ENCODE measurements around the gene MAGEF1. TPM values are rescaled to one million over a fixed set of nuclear protein-coding genes. Genes with fewer than 3 reads are reported as not detected.

The MAGEF1 gene
- total RNA-seq, 4 donors from 2014 or later, result 5.4 to 12.4 (median 11.7) TPM

DNA sequence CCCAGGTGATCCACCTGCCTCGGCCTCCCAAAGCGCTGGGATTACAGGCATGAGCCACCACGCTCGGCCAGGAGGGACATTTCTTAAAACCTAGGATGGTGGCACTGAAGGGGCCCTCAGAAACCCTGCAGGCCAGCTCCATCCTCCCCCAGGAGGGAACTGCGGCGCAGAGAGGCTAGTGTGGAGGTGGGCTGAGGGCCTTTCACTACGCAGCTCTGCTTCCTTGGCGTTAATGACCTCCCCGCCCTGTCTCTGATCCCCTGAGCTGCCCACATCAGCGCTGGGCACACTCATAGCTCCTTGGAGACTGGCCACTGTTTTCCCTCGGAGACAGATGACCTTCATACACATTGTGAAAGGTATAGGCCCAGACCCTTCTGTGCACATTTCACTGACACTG, 46.2 kb upstream of the MAGEF1 start:
- no peak for DNase-seq
- TF ChIP-seq POLR2A (IDR thresholded peaks at IDR 0.05), result no peak
- TF ChIP-seq, protein P1, sequence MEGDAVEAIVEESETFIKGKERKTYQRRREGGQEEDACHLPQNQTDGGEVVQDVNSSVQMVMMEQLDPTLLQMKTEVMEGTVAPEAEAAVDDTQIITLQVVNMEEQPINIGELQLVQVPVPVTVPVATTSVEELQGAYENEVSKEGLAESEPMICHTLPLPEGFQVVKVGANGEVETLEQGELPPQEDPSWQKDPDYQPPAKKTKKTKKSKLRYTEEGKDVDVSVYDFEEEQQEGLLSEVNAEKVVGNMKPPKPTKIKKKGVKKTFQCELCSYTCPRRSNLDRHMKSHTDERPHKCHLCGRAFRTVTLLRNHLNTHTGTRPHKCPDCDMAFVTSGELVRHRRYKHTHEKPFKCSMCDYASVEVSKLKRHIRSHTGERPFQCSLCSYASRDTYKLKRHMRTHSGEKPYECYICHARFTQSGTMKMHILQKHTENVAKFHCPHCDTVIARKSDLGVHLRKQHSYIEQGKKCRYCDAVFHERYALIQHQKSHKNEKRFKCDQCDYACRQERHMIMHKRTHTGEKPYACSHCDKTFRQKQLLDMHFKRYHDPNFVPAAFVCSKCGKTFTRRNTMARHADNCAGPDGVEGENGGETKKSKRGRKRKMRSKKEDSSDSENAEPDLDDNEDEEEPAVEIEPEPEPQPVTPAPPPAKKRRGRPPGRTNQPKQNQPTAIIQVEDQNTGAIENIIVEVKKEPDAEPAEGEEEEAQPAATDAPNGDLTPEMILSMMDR (IDR thresholded peaks at IDR 0.05), result no peak
- Histone ChIP-seq H3K4me1 (peaks cover 0 to 19% (median 5%) of the 10 kb centered on the region in 4 donors), H3K27ac (peak overlapping the region in 1 of 4 donors; percentile 51), H3K36me3 (no peaks in the 10 kb centered on the region), H3K4me3 (no peak overlapping the region), H3K9me3 (no peaks in the 10 kb centered on the region), H3K27me3 (no peaks in the 10 kb centered on the region)

DNA sequence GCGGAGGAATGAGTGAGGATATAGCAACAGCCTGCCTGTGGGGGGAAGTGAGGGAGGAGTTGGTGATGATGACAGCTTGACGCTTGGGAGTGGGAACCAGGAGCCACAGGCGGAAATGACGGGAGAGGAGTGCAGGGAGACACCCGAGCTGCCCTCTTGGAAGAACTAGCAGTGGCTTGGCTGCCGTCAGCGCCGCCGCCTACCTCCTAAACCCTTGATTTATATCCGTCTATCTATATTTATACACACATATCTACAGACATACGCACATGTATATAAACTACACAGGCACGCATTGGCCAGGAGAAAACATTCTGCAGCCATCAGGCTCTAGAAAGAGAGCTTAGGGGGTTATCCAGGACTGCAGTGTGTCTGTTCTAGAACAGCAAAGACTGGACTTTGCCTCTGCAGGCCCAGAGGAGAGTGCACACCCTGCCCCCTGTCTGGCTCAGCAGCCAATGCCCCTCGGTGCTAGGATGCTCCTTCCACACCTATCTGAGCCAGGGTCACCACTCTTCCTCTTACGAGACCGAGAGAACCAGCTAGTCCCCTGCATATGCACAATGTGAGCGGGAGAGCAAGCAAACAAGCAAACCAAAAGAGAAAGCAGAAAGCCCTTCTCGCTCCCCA, 45.3 kb upstream of the MAGEF1 start:
- DNase-seq, result peak in 1 of 3 donors; percentile 67
- H3K27ac ChIP-seq, result peak overlapping the region; percentile 1 to 74 (median 31)
- H3K27me3 ChIP-seq, result no peaks in the 10 kb centered on the region
- TF ChIP-seq POLR2A (IDR thresholded peaks at IDR 0.05), result no peak
- TF ChIP-seq, protein P1 (IDR thresholded peaks at IDR 0.05), result peak in 3 of 6 experiments; percentile 6 to 27 (median 11)
- H3K36me3 ChIP-seq, result no peaks in the 10 kb centered on the region
- H3K4me3 ChIP-seq, result peak overlapping the region in 2 of 4 donors; percentile 0 to 31
- H3K4me1 ChIP-seq, result peaks cover 0 to 19% (median 5%) of the 10 kb centered on the region in 4 donors
- H3K9me3 ChIP-seq, result no peaks in the 10 kb centered on the region

DNA sequence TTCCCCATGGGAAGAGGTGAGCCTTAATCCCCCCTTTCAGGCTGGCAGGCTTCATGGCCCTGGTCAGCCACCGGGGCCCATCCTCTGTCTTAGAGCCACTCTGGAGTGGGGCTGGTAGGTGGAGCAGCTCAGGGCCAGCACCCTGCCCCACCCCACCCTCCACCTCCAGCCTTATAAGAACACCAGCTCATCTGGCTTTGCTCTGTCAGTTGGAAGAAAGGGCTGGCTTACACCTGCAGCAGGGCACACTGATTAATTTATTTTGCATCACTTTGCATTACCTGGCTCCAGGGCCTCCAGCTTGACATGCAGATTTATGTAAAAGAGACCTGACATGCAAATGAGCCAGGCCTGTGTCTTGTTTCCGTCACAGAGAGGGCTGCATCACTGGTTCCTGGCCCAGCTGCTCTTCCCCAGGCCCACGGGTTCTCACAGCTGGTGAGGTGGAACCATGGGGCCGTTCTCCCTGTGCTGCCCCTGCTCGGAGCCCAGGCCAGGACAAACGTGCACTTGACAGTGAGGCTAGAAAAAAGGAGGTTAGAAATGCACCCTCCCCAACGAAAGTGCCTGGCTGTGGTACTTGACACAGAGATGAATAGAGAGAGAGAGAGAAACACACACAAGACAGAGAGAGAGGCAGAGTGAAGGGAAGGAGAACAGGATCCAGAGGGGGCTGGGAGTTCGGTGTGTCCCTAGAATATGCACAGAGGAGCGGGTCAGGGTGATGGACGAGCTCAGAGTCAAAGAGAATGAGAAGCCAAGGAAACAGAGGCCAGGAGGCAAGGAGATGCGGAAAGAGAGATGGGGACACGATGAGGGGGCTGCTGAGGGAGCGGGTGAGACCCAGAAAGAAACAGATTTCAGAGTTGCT, 44.5 kb upstream of the MAGEF1 start:
- Histone ChIP-seq H3K36me3 (no peaks in the 10 kb centered on the region), H3K4me1 (peaks cover 0 to 19% (median 5%) of the 10 kb centered on the region in 4 donors), H3K9me3 (no peaks in the 10 kb centered on the region), H3K4me3 (no peak overlapping the region), H3K27me3 (no peaks in the 10 kb centered on the region), H3K27ac (peak overlapping the region in 3 of 4 donors; percentile 11 to 74 (median 51))
- no peak for DNase-seq
- no peak for TF ChIP-seq POLR2A (IDR thresholded peaks at IDR 0.05)
- TF ChIP-seq, protein P1 (IDR thresholded peaks at IDR 0.05), result no peak

DNA sequence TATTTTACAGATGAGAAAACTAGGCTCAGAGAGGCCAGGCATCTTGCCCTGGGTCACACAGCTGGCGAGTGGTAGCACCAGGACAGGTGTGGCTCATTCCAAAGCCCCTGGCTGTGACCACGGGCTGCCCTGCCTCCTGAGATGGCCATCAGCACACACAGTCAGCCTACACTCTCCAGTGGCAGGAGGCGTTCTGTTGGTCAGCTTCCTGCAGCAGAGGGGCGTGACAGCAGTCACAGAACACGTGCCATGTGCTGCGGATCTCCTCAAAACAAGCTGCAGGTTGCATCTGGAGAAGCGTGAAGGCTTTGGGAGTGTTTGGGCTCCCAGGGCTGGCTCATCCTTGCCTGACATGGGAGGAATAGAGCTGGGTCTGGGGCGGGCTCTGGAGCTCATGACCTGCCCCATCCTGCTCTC, 43.5 kb upstream of the MAGEF1 start:
- Histone ChIP-seq H3K36me3 (no peaks in the 10 kb centered on the region), H3K4me1 (peaks cover 0 to 19% (median 5%) of the 10 kb centered on the region in 4 donors), H3K27ac (no peak overlapping the region), H3K27me3 (no peaks in the 10 kb centered on the region), H3K4me3 (no peak overlapping the region), H3K9me3 (no peaks in the 10 kb centered on the region)
- DNase-seq, result no peak
- TF ChIP-seq, protein P1 (IDR thresholded peaks at IDR 0.05), result no peak
- TF ChIP-seq POLR2A (IDR thresholded peaks at IDR 0.05), result no peak

DNA sequence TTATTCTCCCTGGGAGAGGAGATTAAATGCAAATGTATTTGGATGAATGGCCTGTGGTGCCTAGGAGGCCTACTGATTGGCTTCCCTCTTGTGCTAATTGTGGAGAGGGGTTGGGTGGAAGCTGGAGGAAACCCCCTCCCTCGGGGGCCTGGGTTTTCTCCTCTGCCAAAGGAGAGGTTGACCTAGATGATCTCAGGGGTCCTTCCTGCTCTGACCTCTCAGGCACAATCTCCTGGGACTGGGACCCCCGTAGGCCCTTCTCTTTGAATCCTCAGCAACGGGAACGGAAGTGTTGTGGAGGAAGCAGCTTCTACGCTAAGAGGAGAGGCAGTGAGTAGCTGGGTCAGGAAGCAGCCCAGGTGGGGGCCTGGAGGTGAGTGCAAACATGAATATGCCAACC, 40.5 kb upstream of the MAGEF1 start:
- H3K4me1 ChIP-seq, result peaks cover 0 to 16% (median 5%) of the 10 kb centered on the region in 4 donors
- no peaks in the 10 kb centered on the region for H3K9me3 ChIP-seq
- H3K27me3 ChIP-seq, result no peaks in the 10 kb centered on the region
- no peak for TF ChIP-seq POLR2A (IDR thresholded peaks at IDR 0.05)
- TF ChIP-seq, protein P1 (IDR thresholded peaks at IDR 0.05), result no peak
- H3K27ac ChIP-seq, result no peak overlapping the region
- no peaks in the 10 kb centered on the region for H3K36me3 ChIP-seq
- no peak overlapping the region for H3K4me3 ChIP-seq
- no peak for DNase-seq

Data from Peyer's patch (tissue), 4 donors.